GM18873 (cell line): ENCODE data around the gene SHQ1.

Experiments used
- ATAC-seq: cut with Tn5 transposase; IDR thresholded peaks from one replicate; pipeline ENCODE4 v1.9.1; 2021; ENCODE audit warnings: mild to moderate bottlenecking, moderate library complexity, moderate number of reproducible peaks; ENCODE audit not compliant: unreplicated experiment, low FRiP score

The SHQ1 gene

DNA sequence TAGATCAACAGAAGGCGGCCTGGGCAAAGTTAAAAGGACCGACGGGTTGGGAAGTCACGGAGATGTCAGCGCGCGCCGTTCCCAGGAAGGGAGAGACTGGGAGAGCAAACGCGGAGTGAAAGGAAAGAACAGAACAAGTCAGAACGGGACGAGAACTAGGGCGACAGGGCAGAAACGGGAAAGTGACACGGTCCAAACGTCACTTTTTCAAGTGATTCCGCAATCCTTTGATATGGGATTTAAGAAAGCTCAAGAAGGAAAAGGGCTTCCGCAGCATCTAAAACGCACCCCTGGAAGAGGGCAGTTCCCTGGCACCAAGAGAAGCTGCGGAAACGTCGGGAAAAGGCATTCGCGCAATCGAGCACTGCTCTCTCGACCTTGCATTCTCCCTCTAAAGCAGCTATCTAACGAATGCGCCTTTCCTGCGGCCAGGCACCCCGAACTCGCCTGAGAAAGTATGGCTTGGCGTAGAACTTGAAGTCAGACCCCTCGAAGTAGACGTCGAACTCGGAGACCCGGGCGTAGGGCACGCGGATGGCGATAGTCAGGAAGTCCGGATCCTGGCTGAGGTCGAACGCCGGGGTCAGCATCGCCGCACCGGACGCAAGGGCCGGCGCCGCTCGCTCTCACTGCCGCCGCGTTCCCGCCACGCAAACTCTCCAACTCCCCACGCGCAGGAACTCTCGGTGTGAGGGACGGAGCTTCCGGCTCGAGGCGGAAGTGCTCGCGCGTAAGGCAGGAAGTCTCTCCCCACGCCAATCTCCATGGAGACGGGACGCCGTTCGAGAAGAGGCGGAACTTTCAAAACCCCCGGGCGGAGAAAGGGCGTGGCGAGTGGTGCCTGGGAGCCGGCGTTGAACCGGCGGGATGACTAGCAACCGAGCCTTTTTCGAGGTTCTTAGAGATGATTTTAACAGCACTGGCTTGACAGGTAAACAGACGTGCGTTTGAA is at the start of gene SHQ1:
Gene SHQ1 (minus strand): TSS at position 695 of the 952 bp plus-strand sequence. CDS start 105 bp downstream, at position 590.
- peak; percentile 93 for ATAC-seq

DNA sequence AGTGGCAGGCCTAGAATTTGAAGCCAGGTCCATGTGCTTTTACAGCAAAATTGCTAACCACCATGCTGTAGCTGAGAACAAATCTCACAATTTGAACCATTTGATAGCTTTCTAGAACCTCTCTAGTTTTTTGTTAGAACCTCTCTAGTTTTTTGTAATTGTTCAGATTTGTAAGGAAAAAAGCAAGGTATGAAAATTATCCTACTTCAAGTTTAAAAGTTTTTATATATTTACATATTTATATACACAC is 49.4 kb upstream of the SHQ1 start:
- no peak for ATAC-seq

DNA sequence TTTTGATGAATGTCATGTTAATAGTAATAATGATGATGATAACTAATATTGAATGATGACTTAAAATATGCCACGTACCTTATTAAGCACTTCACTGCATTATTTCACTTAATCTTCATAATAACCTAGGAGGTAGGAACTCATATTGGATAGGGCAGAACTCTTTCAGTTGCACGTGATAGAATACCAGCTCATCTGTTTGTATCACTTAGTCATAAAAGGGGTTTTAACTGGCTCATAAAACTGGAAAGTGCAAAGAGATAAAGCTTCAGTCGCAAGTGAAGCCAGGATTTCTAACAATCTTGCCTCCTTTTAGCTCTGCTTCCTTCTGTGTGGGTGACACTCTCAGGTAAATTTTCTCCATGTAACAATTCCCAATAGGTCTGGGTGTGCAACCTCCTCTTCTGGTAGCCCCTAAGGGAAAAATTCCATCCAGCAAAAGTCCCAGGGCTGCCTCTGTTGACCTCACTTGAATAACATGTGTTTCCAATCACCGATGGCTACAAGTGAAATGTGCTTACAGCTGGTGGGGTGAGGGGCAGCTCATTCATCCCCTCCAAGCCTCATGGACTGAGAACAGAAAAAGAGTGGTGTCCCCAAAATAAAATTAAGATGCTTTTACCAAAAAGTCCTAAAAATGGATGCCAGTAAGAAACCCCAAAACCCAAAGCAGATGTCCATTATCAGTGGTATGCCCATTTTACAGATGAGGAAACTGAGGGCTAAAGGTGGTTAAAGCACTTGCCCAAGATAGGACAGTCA is 48.9 kb upstream of the SHQ1 start:
- ATAC-seq = no peak

DNA sequence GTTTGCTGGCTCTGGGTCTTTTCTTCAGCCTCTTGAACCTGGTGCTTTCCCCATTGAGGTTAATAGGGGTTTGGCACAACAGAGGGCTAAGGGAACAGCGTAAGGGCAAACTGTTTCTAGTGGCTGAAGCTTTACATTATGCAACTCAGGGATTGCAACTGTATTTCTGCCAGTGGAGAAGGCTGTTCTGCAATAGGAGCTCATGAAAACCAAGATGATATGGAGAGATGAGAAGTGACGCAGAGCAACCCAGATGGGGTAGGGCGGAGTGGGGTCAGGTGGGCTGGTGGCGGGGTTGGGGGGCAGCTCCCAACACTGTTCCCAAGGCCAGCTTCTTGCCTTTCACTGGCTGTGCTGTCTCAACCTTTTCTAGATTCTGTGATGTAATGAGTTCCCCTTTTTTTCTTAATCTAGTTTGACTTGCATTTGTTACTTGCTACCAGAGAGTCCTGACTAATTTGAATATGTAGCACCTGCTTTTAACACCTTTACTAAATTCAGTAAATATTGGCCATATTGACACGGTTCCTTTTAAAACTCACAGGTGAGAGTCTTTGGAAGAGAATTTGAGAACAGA is 46.8 kb upstream of the SHQ1 start:
- ATAC-seq = no peak

DNA sequence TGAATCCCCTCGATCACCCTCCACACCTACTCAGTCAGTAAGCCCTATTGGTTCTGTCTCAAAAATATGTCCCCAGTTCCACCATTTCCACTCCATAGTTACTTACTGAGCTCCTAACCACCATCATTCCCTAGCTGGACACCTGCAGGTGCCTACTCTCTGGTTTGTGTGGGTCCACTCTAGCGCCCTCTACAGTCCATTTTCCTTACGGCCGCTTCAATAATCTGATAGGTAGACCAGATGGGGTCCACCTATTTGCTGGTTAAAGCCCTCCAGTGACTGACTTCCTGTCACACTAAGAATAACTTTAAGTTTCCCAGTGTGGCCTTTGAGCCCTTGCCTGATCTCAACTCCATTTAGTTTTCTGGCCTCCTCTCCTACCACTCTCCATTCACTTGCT is 44.6 kb upstream of the SHQ1 start:
- no peak for ATAC-seq

DNA sequence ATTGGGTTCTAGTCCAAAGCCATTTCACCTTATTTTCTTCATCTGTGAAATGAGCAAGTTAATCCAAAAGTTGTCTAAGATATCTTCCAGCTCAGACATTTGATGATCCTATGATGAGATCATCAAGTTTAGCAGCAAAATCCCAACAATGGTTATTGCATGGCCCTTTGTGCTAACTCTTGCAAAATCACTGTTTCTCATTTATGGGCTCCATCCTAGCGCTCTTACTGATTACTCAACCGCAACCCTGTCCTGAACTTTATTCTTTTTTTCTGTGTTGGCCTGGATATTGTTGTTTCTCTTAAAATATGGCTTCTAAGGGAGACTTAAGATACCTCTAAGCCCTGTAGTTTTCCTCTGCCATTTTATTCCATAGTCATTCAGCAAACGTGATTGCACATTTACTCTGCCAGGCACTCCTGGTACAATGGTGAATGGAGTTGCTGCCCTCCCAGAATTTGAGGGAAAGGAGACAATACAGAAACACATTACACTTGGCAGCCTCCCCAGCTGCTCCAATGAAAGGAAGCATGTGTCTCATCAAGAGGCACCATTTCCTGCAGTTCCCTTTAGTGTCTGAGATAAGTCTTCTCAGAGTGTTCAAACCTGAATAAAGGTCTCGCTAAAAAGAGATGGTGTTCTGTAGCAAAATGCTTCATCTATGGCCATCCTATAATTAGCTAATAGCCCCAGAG is 44.0 kb upstream of the SHQ1 start:
- no peak for ATAC-seq

DNA sequence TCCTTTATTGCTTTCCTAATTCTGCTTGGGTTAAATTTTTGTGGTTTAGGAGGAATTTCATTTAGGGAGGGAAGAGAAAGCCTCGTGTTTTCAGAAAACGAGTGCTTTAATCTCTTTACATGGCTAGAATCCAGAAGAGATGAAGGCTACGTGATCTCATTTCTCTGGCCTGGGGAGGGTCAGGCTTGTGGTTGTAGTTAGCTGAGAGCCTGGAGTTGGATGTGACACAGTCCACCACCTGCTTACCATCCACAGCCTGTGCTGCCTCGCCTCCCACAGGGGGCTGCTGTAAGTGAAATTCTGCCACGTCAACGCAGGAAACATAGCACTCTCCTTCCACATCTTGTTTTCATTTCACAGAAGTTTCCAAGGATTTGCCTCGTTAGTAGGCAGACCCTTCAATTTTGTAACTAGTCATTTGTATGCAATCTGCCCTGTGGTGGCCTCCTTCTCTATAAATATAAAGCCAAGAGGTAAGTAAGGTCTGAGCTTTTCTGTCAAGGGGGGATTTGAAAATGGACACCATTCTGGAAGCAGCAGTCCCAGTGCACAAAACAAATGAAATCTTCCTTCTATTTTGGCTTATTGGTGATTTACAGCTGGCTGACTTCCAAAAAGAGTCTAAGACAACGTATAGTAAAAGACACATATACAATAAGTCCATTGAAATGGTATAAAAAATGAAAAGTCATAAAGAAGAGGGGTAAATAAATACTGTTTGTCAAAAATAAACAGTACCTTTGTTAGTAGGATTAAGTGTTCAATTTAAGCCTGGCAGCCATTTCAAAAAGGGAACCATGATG is 43.0 kb upstream of the SHQ1 start:
- ATAC-seq = no peak

DNA sequence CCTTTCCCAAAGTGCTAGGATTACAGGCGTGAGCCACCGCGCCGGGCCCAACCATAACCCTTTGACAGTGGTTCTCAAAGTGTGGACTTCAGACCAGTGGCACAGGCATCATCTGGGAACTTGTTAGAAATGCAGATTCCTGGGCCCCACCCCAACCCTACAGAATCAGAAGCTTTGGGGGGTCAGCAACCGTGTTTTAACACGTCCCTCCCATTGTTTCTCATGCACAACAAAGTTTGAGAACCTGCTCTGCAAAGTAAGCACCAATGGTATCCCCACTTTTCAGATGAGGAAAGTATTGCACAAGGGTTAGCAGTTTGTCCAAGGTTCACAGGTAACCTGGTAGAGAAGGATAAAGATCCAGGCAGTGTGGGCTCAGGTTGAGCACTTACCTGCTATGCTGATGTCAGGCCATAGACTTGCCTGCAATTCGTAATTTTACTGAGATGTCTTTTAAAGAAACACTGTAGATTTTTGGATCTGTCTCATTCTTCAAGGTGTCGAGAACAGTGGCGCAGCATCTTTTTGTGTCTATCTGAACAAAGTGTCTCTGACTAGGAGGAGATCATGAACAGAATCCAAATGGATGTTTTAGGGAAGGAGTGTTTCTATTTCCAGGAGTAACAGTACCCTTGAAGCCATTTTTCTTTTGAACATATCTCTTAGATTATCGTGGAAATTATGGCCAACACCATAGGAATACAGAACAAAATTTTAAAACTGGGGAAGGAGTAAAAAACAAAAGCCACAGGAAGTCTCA is 42.1 kb upstream of the SHQ1 start:
- ATAC-seq = no peak

DNA sequence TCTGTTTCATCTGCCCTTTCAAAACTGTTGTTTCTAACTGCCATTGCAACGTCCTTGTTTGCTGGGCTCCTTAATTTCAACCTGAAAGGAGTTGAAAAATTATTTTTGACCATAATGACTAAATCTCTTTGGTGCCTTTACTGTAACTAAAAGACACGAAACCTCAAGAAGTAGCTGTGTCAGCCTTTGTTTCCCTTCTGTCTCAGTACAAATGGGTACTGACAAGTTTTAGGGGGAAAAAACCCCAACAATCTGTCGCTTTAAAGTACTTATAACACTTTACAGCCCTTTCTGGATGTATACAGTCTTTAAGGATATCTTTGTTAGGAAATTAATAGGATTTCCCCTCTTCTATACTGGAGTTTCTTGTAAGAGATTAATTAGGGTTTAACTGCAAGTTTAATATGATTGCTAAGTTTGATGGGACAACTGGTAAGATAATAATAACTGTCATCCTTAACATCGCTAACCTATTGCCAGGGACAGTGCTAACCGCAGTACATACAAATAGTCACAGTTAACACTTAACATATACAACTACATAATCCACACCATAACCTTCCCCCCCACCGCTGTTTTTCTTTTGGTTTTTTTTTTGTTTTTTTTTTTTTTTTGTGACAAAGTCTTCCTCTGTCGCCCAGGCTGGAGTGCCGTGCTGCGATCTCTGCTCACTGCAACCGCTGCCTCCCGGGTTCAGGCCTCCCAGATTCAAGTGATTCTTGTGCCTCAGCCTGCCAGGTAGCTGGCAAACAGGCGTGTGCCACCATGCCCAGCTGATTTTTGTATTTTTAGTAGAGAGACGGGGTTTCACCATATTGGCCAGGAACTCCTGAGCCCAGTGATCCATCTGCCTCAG is 41.3 kb upstream of the SHQ1 start:
- ATAC-seq = no peak

DNA sequence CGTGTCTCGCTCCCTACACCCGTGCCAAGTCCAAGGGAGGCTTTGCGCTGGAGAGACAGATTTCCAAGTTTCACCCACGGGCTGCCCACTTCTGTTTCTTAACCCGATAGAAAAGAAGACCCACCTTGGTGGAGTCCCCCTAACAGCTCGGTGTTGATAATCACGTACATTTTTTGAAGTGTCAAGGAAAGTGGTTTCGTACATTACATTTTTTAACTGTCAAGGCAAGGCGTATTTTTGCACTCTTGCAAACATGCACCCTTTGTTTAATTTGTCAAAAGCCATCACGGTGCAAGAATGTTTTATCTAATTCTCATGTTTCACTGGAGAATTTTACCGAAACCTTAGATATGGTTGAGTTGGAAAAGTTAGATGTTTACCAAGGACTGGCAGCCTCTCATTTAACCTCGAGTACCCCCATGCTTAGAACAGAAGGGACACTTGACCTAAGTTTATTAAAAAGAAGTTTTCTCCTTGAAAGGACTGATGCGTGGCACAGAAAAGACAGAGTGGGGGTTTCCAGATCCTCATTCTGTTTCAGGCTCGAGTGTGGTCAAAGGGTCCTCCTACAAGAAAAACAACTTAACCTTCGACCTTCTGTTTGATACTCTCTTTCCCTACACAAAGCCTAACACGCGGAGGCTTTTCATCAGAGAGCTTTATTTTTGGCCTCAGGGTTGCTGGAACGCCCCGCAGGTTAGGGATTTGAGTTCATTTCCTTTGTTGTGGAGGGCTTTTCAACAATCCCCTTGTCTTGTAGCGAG is 40.5 kb upstream of the SHQ1 start:
- no peak for ATAC-seq

DNA sequence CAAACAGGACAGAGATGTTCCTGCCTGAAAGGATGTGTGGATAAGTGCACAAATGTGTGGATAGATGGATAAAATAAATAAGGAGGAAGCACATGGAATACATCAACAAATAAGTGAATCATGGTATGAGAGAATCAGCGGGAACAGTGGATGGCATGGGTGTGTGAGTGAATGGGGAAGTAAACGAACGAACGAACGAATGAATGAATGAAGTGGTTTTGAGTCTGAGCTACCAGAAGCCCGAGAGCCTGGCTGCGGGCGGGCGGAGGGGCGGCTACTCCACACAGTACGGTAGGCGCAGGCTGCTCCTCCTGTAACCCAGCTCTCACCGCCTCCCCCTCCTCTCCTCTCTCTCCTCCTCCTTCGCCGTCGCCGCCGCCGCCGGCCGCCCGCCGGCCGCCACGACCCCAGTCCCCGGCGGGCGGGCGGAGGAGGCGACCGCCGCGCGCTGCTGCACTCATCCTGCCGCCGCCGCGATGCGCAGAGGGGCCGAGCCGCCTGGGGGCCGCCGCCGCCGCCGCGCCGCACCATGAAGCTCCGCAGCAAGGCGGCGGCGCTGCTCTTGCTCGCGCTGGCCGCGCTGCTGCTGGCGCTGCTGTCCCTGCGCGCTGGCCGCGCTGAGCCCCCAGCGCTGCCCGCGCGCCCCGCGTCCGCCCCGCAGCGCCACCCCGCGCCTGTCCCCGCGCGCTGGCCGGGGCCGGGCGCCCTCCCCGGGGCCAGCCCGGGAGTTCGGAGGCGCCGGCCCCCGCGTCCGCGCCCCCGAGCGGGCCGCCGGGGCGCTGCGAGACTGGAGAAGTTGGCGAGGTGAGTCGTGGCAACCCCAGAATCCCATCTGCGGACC is 39.7 kb upstream of the SHQ1 start, which contains the start of gene GXYLT2:
Gene GXYLT2 (plus strand): TSS at position 342 of the 841 bp plus-strand sequence. CDS start 188 bp downstream, at position 530.
- no peak for ATAC-seq

DNA sequence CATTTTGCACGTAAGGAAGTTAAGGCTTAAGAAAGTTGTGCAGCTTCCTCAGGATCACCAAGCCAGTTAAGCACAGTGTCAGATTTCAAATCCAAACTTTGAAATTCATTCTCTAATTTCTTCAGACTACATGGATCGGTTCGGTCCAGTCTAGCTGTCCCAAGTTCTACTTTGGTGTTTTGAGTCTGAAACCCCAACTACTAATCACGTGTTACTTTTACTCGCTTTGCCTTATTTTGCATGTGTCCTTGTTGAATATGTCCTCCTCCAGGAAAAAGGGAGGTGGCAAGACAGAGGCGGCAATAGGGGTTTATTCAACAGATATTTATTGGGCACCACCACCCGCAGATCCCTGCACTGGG is 39.1 kb upstream of the SHQ1 start:
- ATAC-seq = no peak

DNA sequence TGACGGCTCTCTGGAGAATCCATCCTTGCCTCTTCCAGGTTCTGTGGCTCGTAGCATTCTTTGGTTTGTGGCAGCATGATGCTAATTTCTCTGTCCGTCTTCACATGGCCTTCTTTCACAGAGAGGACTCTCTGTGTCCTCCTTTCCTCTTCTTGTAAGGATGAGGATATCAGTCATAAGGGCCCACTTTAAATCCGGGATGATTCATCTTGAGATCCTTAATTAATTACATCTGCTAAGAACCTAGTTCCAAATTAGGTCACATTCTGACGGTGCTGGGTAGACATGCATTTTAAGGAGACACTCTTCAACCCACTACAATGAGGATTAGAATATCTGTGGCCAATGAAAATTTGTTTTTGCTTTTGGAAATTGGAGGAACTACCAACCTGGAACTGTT is 23.9 kb upstream of the SHQ1 start:
- ATAC-seq = no peak

DNA sequence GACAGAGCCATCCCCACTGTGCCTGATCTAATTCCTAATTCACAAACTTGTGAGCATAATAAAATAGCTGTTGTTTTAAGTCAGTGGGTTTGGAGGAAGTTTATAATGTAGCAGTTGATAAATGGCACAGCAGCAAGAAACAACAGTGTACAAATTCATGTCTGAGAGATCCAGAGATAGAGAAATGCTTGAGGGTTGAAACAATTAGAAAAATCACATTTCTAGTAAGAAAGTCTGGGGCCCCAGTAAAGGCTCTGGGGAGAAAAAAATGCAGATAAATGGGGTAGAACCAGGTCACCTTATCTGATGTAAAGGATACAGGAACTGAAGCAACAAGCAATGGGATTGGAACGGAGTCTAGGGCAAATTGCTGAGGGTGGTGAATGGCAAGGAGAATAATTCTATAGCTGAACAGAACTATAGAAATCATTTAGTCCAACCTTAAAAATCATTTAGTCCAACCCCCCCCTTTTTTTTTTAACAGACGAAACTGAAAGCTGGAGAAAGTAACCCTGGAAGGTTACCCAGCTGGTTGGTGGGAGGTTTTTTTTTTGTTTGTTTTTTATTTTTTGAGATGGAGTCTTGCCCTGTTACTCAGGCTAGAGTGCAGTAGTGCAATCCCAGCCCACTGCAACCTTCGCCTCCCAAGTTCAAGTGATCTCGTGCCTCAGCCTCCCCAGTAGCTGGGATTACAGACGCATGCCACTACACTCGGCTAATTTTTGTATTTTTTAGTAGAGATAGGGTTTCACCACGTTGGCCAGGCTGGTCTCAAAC is 14.3 kb upstream of the SHQ1 start:
- ATAC-seq = no peak

DNA sequence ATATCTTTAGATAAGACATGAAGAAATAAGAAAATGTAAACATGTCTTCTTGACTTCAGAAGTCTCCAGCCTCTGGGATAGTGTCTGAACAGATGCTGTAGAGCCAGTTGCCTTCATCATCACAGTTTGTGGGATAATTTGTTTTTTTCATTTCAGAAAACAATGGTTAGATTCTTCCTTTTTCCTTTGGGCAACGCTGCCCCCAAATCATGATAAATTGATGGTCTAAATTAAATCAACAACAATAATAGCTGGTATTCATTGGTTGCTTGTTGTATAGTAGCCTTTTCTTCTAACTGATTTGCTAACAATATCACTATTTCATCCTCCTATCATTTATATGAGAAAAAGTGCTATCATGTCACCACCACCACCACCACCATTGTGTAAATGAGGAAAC is 12.6 kb upstream of the SHQ1 start:
- ATAC-seq = no peak

DNA sequence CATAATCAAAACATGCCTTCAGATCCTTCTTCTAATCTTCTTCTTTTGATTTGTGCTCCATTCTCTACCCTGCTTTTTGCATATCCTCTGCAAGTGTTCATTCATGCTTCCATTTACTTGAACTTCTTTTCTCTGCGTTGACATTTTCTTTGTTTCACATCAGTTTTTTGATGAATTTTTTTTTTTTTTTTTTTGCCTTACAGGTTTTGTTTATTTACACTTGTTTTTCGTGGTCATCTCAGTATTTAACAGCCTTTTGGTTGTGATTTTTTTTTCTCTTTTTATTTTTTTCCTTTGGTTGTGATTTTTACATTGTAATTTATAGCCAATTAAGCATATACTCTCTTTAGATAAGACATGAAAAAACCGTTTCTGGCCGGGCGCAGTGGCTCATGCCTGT is 11.8 kb upstream of the SHQ1 start:
- ATAC-seq = no peak
